Peyer's patch (tissue), 4 donors: Measurements from ENCODE around the gene WDR18.

Experiments used
- POLR2A ChIP-seq, 2 donors: fragments of 450-650 bp; IDR thresholded peaks; one replicate each; pipeline ENCODE4 v1.5.1; 2017; ENCODE audit warnings: antibody characterized with exemption in 2 of 2, mild to moderate bottlenecking in 2 of 2, moderate library complexity in 2 of 2
- TF ChIP-seq, protein P1 (sequence below), 6 experiments: fragments of 450-650 bp in 4 of 6; fragments of 200-600 bp in 2 of 6; sonication (generic) in 1 of 6; IDR thresholded peaks; one replicate each; pipeline ENCODE4 v1.5.1; 2017 to 2019; ENCODE audit warnings: antibody characterized with exemption in 6 of 6, mild to moderate bottlenecking in 3 of 6, moderate library complexity in 1 of 6

DNA sequence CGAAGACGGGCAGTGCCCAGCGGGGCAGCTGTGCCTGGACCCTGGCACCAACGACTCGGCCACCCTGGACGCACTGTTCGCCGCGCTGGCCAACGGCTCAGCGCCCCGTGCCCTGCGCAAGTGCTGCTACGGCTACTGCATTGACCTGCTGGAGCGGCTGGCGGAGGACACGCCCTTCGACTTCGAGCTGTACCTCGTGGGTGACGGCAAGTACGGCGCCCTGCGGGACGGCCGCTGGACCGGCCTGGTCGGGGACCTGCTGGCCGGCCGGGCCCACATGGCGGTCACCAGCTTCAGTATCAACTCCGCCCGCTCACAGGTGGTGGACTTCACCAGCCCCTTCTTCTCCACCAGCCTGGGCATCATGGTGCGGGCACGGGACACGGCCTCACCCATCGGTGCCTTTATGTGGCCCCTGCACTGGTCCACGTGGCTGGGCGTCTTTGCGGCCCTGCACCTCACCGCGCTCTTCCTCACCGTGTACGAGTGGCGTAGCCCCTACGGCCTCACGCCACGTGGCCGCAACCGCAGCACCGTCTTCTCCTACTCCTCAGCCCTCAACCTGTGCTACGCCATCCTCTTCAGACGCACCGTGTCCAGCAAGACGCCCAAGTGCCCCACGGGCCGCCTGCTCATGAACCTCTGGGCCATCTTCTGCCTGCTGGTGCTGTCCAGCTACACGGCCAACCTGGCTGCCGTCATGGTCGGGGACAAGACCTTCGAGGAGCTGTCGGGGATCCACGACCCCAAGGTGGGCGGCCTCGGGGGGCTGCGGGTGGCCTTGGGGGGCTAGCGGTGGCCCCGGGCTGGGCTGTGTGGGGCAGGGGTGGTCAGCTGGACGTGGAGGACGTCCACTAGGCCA, 20.9 kb downstream of the WDR18 start:
- TF ChIP-seq, protein P1, sequence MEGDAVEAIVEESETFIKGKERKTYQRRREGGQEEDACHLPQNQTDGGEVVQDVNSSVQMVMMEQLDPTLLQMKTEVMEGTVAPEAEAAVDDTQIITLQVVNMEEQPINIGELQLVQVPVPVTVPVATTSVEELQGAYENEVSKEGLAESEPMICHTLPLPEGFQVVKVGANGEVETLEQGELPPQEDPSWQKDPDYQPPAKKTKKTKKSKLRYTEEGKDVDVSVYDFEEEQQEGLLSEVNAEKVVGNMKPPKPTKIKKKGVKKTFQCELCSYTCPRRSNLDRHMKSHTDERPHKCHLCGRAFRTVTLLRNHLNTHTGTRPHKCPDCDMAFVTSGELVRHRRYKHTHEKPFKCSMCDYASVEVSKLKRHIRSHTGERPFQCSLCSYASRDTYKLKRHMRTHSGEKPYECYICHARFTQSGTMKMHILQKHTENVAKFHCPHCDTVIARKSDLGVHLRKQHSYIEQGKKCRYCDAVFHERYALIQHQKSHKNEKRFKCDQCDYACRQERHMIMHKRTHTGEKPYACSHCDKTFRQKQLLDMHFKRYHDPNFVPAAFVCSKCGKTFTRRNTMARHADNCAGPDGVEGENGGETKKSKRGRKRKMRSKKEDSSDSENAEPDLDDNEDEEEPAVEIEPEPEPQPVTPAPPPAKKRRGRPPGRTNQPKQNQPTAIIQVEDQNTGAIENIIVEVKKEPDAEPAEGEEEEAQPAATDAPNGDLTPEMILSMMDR (IDR thresholded peaks at IDR 0.05), result no peak
- no peak for TF ChIP-seq POLR2A (IDR thresholded peaks at IDR 0.05)
